Central memory CD8-positive, alpha-beta T cell (primary cell): ENCODE results near the gene ITPR1.

Source experiments
- ATAC-seq: fragments of 150-1000 bp; cut with Tn5 transposase; replicated peaks from 2 replicates; pipeline ENCODE4 v1.10.0; 2022; ENCODE audit warnings: mild to moderate bottlenecking, moderate FRiP score, moderate number of reproducible peaks; ENCODE audit not compliant: poor library complexity, severe bottlenecking; ENCODE audit errors: extremely low read depth
- DNase-seq, 2 donors: peaks; one replicate each; pipeline ENCODE4 v3.0.0; 2021; ENCODE audit warnings: low spot score in 2 of 2
- H3K27ac Mint-ChIP-seq: one replicate; pipeline ENCODE4 v1.8.0; 2022; ENCODE audit warnings: low read depth, mild to moderate bottlenecking, moderate library complexity, mixed read lengths
- H3K27me3 Mint-ChIP-seq: one replicate; pipeline ENCODE4 v1.8.0; 2022; ENCODE audit warnings: mixed read lengths
- H3K36me3 Mint-ChIP-seq: one replicate; pipeline ENCODE4 v1.8.0; 2022; ENCODE audit warnings: mild to moderate bottlenecking, moderate library complexity, mixed read lengths; ENCODE audit not compliant: insufficient read depth
- H3K4me1 Mint-ChIP-seq: one replicate; pipeline ENCODE4 v1.8.0; 2022; ENCODE audit warnings: mixed read lengths
- H3K4me3 Mint-ChIP-seq: one replicate; pipeline ENCODE4 v1.8.0; 2022; ENCODE audit warnings: mild to moderate bottlenecking, moderate library complexity, mixed read lengths
- H3K9me3 Mint-ChIP-seq: one replicate; pipeline ENCODE4 v1.8.0; 2022; ENCODE audit warnings: mixed read lengths

The ITPR1 gene

DNA sequence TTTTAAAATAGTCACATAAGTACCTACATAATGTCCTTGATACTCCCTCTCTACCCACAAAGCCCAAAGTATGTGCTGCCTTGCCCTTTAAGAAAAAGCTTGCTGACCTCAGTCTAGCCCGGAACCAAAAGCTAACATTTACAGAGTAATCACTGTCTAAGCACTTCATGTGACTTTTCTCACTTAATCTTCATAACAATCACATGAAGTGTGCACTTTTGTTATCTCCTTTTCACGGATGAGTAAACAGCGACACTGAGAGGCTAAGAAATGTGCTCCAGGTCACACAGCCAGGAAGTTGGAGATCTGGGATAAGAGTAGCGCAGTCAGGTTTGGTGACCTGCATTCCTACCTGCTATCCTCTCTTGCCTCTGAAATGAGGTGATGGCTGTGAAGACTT lies 194.0 kb downstream of the ITPR1 start:
- Mint-ChIP-seq H3K9me3 (no peaks in the 10 kb centered on the region), H3K27ac (no peak overlapping the region), H3K36me3 (peaks cover 29% of the 10 kb centered on the region), H3K4me3 (no peak overlapping the region), H3K4me1 (no peaks in the 10 kb centered on the region), H3K27me3 (no peaks in the 10 kb centered on the region)
- no peak for DNase-seq
- ATAC-seq, result no peak

- ATAC-seq, result no peak
- Mint-ChIP-seq H3K36me3 (peaks cover 29% of the 10 kb centered on the region), H3K4me3 (no peak overlapping the region), H3K9me3 (no peaks in the 10 kb centered on the region), H3K27me3 (no peaks in the 10 kb centered on the region), H3K27ac (no peak overlapping the region), H3K4me1 (no peaks in the 10 kb centered on the region)
- no peak for DNase-seq
Observed at GRCh38 chr3:4687596-4687995, 194.4 kb downstream of the ITPR1 start.

- no peak overlapping the region for H3K4me3 Mint-ChIP-seq
- no peak overlapping the region for H3K27ac Mint-ChIP-seq
- peaks cover 32% of the 10 kb centered on the region for H3K36me3 Mint-ChIP-seq
- no peaks in the 10 kb centered on the region for H3K9me3 Mint-ChIP-seq
- no peak for DNase-seq
- ATAC-seq, result no peak
- H3K27me3 Mint-ChIP-seq, result no peaks in the 10 kb centered on the region
- H3K4me1 Mint-ChIP-seq, result no peaks in the 10 kb centered on the region
Observed at GRCh38 chr3:4688411-4688810, 195.3 kb downstream of the ITPR1 start.

DNA sequence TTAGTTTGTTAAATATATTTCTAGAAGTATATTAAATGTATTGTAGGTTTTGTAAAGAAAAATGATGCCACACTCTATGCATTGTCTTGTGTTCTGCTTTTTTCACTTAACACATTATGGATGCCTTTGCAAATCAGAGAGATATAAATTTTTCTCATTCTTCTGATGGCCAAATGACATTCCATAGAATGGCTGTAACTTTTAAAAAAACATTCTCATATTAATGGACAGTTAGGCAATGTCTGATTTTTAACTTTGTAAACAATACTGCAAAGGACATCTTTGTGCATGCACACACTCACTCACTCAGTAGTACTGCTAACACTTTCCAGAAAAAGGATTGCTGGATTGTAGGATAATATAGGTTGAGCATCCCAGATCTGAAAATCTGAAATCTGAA lies 195.9 kb downstream of the ITPR1 start:
- H3K27me3 Mint-ChIP-seq, result no peaks in the 10 kb centered on the region
- H3K27ac Mint-ChIP-seq, result no peak overlapping the region
- ATAC-seq, result no peak
- no peaks in the 10 kb centered on the region for H3K4me1 Mint-ChIP-seq
- H3K4me3 Mint-ChIP-seq, result no peak overlapping the region
- no peaks in the 10 kb centered on the region for H3K9me3 Mint-ChIP-seq
- peaks cover 30% of the 10 kb centered on the region for H3K36me3 Mint-ChIP-seq
- no peak for DNase-seq

- Mint-ChIP-seq H3K27me3 (no peaks in the 10 kb centered on the region), H3K9me3 (no peaks in the 10 kb centered on the region), H3K36me3 (peaks cover 29% of the 10 kb centered on the region), H3K4me3 (no peak overlapping the region), H3K27ac (no peak overlapping the region), H3K4me1 (no peaks in the 10 kb centered on the region)
- DNase-seq, result no peak
- ATAC-seq, result no peak
Observed at GRCh38 chr3:4690277-4690676, 197.1 kb downstream of the ITPR1 start.

DNA sequence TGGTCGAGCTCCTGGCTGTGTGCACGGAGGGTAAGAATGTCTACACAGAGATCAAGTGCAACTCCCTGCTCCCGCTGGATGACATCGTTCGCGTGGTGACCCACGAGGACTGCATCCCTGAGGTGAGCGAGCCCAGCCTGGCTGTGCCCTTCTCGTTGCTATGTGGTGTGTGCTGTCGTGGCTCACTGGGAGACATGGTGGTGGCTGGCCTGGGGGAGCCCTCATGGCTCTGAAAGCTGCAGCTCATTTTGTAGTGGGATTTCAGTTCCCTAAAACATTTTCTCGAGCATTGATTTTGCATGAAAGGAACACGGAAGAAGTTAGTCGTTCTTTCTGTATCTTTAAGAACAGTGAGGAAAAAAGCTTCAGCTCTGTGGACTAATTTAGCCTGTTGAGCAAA lies 200.5 kb downstream of the ITPR1 start:
- Mint-ChIP-seq H3K36me3 (peaks cover 40% of the 10 kb centered on the region), H3K4me1 (no peaks in the 10 kb centered on the region), H3K27me3 (no peaks in the 10 kb centered on the region), H3K9me3 (no peaks in the 10 kb centered on the region), H3K27ac (no peak overlapping the region), H3K4me3 (no peak overlapping the region)
- ATAC-seq (no peak), DNase-seq (no peak)

DNA sequence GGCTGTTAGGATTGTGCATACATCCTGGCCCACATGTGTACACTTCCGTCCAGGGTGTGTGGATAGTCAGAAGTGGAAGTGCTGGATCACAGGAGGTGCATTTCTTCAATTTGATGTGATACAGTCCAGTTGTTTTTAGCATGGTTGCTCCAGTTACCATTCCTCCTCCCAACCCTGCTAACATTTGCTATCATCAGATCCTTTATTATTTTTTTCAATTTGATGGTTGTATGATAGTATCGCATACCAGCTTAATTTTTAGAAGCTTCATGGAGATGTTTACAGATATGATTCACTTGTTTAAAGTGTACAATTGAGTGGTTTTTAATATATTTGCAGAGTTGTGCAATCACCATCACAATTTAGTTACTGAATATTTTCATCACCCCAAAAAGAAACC lies 202.7 kb downstream of the ITPR1 start:
- H3K4me1 Mint-ChIP-seq, result no peaks in the 10 kb centered on the region
- peaks cover 43% of the 10 kb centered on the region for H3K36me3 Mint-ChIP-seq
- H3K27me3 Mint-ChIP-seq, result no peaks in the 10 kb centered on the region
- ATAC-seq (no peak), DNase-seq (no peak)
- no peak overlapping the region for H3K27ac Mint-ChIP-seq
- no peaks in the 10 kb centered on the region for H3K9me3 Mint-ChIP-seq
- H3K4me3 Mint-ChIP-seq, result no peak overlapping the region

GRCh38 chr3:4696266-4696665 lies 203.1 kb downstream of the ITPR1 start:
- Mint-ChIP-seq H3K27ac (peak overlapping the region; percentile 52), H3K4me1 (no peaks in the 10 kb centered on the region), H3K9me3 (no peaks in the 10 kb centered on the region), H3K27me3 (no peaks in the 10 kb centered on the region), H3K4me3 (no peak overlapping the region), H3K36me3 (peaks cover 45% of the 10 kb centered on the region)
- no peak for DNase-seq
- ATAC-seq, result no peak

DNA sequence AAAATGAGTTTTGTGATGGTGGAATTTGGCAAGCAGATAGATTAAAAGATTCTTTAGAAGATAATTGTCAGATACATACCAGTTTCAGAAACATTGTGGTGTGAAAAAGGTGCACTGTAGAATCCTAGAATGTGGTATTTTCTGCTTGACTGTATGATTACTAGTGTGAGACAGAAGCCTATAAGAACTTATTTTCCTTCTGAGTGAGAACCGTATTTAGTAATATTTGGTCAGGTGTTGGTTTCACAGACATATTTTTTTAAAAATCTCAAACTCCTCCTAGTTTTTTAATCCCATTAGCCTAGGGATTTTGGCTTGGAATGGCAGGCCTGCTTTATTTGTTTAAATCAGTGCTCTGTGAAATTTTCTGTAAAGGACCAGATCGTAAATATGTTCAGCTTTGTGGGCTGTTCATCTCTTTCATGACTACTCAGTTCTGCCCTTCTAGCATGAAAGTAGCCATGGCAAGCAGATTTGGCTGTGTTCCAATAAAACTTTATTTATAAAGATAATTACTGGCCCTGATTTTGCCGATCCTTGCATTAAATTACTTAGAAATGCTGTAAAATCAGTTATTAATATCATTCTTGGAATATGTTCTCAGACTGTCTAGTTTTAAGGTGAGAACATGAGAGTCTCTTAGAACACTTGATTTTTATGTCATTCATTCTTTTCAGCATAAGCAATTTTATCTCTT lies 205.1 kb downstream of the ITPR1 start:
- DNase-seq (no peak), ATAC-seq (no peak)
- Mint-ChIP-seq H3K27me3 (no peaks in the 10 kb centered on the region), H3K4me3 (no peak overlapping the region), H3K9me3 (no peaks in the 10 kb centered on the region), H3K4me1 (no peaks in the 10 kb centered on the region), H3K36me3 (peaks cover 53% of the 10 kb centered on the region), H3K27ac (no peak overlapping the region)

- H3K9me3 Mint-ChIP-seq, result no peaks in the 10 kb centered on the region
- DNase-seq, result no peak
- no peak for ATAC-seq
- no peaks in the 10 kb centered on the region for H3K27me3 Mint-ChIP-seq
- peaks cover 54% of the 10 kb centered on the region for H3K36me3 Mint-ChIP-seq
- H3K4me1 Mint-ChIP-seq, result no peaks in the 10 kb centered on the region
- H3K4me3 Mint-ChIP-seq, result no peak overlapping the region
- no peak overlapping the region for H3K27ac Mint-ChIP-seq
Observed at GRCh38 chr3:4703054-4703480, 209.9 kb downstream of the ITPR1 start.

GRCh38 chr3:4704552-4704951 lies 211.4 kb downstream of the ITPR1 start:
- ATAC-seq, result no peak
- DNase-seq, result no peak
- peaks cover 58% of the 10 kb centered on the region for H3K36me3 Mint-ChIP-seq

DNA sequence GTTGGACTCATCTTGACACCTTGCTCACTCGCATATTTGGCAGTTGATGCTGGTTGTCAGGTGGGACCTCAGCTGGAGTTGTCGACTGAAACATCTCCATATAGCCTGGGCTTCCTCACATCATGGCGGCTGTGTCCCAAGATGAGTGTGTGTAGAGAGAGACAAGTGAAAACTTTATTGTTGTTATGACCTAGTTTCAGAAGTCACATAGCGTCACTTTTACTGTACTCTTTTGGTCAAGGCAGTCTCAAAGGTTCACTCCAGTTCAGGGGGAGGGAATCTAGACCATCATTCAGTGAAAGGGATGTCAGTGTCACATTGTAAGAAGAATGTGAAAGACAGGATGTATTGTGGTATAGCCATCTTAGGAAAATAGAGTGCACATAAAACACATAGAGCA lies 214.2 kb downstream of the ITPR1 start:
- Mint-ChIP-seq H3K9me3 (no peaks in the 10 kb centered on the region), H3K27ac (no peak overlapping the region), H3K36me3 (peaks cover 52% of the 10 kb centered on the region), H3K4me3 (no peak overlapping the region), H3K27me3 (no peaks in the 10 kb centered on the region), H3K4me1 (peaks cover 6% of the 10 kb centered on the region)
- DNase-seq, result no peak
- no peak for ATAC-seq

More at GRCh38 chr3:4704552-4704951, 211.4 kb downstream of the ITPR1 start:
- Mint-ChIP-seq H3K4me3 (no peak overlapping the region), H3K27ac (no peak overlapping the region), H3K9me3 (no peaks in the 10 kb centered on the region), H3K4me1 (no peaks in the 10 kb centered on the region), H3K27me3 (no peaks in the 10 kb centered on the region)

DNA sequence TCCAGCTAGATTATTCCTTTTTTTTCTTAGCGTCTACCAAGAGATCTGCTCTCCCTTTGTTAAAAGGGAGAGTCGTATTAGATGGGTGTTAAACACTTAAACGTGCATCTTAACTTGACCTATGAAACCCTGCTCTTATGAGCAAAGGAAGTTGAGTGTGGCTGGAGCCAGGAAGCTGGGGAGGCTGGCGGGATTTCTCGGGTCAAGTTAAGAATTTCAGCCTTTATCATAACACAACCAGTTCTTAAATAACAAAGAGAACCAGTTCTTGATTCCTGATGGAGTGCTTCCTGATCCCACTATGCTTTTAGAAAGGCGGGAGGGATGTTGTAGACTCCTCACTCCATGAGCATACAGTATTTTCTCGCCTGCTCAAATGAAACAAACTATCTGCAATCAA lies 215.1 kb downstream of the ITPR1 start:
- H3K9me3 Mint-ChIP-seq, result no peaks in the 10 kb centered on the region
- peaks cover 51% of the 10 kb centered on the region for H3K36me3 Mint-ChIP-seq
- no peak overlapping the region for H3K4me3 Mint-ChIP-seq
- H3K4me1 Mint-ChIP-seq, result peaks cover 6% of the 10 kb centered on the region
- ATAC-seq, result no peak
- peak overlapping the region; percentile 17 for H3K27ac Mint-ChIP-seq
- DNase-seq, result no peak
- H3K27me3 Mint-ChIP-seq, result no peaks in the 10 kb centered on the region
